ENCODE results near the gene SLC37A2. TPM values are rescaled to one million over a fixed set of nuclear protein-coding genes. Genes with fewer than 3 reads are reported as not detected.

Gene SLC37A2
- total and polyA plus RNA-seq, 2 donors (not counting 3 experiments of a cell fraction or from before 2014, with no cell fraction given), result 1.1 to 1.7 TPM

- H3K9me3 ChIP-seq (replicated peaks; ENCODE audit: control insufficient read depth, insufficient read depth, low read length), result no peaks in the 10 kb centered on the region
- H3K27ac ChIP-seq (ENCODE audit: insufficient read depth, low read depth, low read length), result no peak overlapping the region
- H3K79me2 ChIP-seq (ENCODE audit: control insufficient read depth, insufficient read depth, low read length), result no peaks in the 10 kb centered on the region
- no peaks in the 10 kb centered on the region for H4K20me1 ChIP-seq (replicated peaks; ENCODE audit: control insufficient read depth, extremely low read depth, insufficient read depth, low read length)
- no peak overlapping the region for H3K4me2 ChIP-seq (ENCODE audit: insufficient read depth, low read length)
- H3K9me1 ChIP-seq (replicated peaks; ENCODE audit: control insufficient read depth, extremely low read depth, insufficient read depth, low read length), result no peaks in the 10 kb centered on the region
- H3K36me3 ChIP-seq (ENCODE audit: control insufficient read depth in 2 of 2, extremely low read depth in 1 of 2, insufficient read depth in 2 of 2, low read length in 2 of 2), result no peaks in the 10 kb centered on the region
- no peak overlapping the region for H3K9ac ChIP-seq (replicated peaks; ENCODE audit: extremely low read depth, insufficient read depth, low read length)
- intact Hi-C loops (cut with micrococcal nuclease) (no loop called here), dilution Hi-C loops (cut with MboI; ENCODE audit: extremely low pct_ligation_motif_present, low sequenced_read_pairs) (no loop called here)
- FAIRE-seq (no peak), DNase-seq (ENCODE audit: low read depth, low spot score) (no peak)
- CTCF ChIA-PET, result interaction anchor here (1.0 to 1.8 kb wide), 2 partner anchors 12 to 22 kb away, joined by 4 to 6 read pairs; no protein-coding TSS in a partner anchor
- POLR2A ChIA-PET, result no interaction called here
- H3K27me3 ChIP-seq (ENCODE audit: control insufficient read depth in 2 of 2, insufficient read depth in 2 of 2, low read length in 2 of 2), result no peaks in the 10 kb centered on the region
- no TSS peak for BruUV-seq (replicated peaks)
- no peak for TF ChIP-seq POLR2A (IDR thresholded peaks at IDR 0.05; ENCODE audit: low read depth, low read length)
- no peak overlapping the region for H3K4me3 ChIP-seq (replicated peaks in 1 of 3; ENCODE audit: insufficient read depth in 1 of 3, low read depth in 1 of 3, low read length in 3 of 3)
- no peak overlapping the region for H2AFZ ChIP-seq (ENCODE audit: low read depth, low read length)
- peaks cover 8% of the 10 kb centered on the region for H3K4me1 ChIP-seq (ENCODE audit: control insufficient read depth, extremely low read depth, insufficient read depth, low read length)
Measured at GRCh38 chr11:125069008-125069407, 5.9 kb downstream of the SLC37A2 start.

DNA sequence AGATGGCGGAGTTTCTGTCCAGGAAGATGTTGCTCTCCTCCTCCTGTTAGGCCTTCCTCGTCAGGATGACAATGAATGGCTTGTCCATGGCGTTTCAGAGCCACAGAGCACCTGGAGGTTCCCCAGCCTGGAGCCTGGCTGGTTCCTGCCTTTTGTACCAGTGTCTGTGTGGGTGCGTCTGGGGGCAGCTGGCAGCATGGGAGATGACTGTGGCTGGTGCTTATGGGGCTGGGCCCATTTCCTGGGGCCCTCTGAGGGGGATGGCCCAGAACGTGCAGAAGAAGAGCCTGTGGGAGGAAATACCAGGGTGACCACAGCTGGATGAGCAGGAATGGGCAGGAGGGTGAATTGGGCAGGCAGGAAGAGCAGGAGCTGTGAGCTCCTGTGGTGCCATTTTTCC, 6.7 kb downstream of the SLC37A2 start:
- no TSS peak for BruUV-seq (replicated peaks)
- H3K36me3 ChIP-seq (ENCODE audit: control insufficient read depth in 2 of 2, extremely low read depth in 1 of 2, insufficient read depth in 2 of 2, low read length in 2 of 2), result no peaks in the 10 kb centered on the region
- dilution Hi-C loops (cut with MboI; ENCODE audit: extremely low pct_ligation_motif_present, low sequenced_read_pairs), result no loop called here
- H4K20me1 ChIP-seq (replicated peaks; ENCODE audit: control insufficient read depth, extremely low read depth, insufficient read depth, low read length), result no peaks in the 10 kb centered on the region
- peaks cover 8% of the 10 kb centered on the region for H3K4me1 ChIP-seq (ENCODE audit: control insufficient read depth, extremely low read depth, insufficient read depth, low read length)
- no peak overlapping the region for H3K27ac ChIP-seq (ENCODE audit: insufficient read depth, low read depth, low read length)
- H3K9me3 ChIP-seq (replicated peaks; ENCODE audit: control insufficient read depth, insufficient read depth, low read length), result no peaks in the 10 kb centered on the region
- no peaks in the 10 kb centered on the region for H3K79me2 ChIP-seq (ENCODE audit: control insufficient read depth, insufficient read depth, low read length)
- POLR2A ChIA-PET, result no interaction called here
- H3K4me3 ChIP-seq (replicated peaks in 1 of 3; ENCODE audit: insufficient read depth in 1 of 3, low read depth in 1 of 3, low read length in 3 of 3), result no peak overlapping the region
- intact Hi-C loops (cut with micrococcal nuclease), result no loop called here
- CTCF ChIA-PET, result interaction anchor here (1.0 to 1.8 kb wide), 5 partner anchors 12 to 276 kb away, joined by 3 to 6 read pairs (median 4); partner anchors contain the start of gene TMEM218
- TF ChIP-seq POLR2AphosphoS5 (IDR thresholded peaks at IDR 0.05; ENCODE audit: insufficient read depth, low read depth, low read length) (no peak), EZH2 (IDR thresholded peaks at IDR 0.05; ENCODE audit: borderline replicate concordance, low read depth, low read length, severe bottlenecking) (no peak), JUN (IDR thresholded peaks at IDR 0.05; ENCODE audit: borderline replicate concordance, insufficient read depth, insufficient read length, low read depth) (no peak), GATA2 (IDR thresholded peaks at IDR 0.05; ENCODE audit: insufficient read depth, insufficient read length, low read depth, low read length) (no peak), POLR2A (IDR thresholded peaks at IDR 0.05; ENCODE audit: low read depth, low read length) (no peak), FOS (IDR thresholded peaks at IDR 0.05; ENCODE audit: borderline replicate concordance, insufficient read depth, low read length) (no peak), MYC (IDR thresholded peaks at IDR 0.05; ENCODE audit: low read depth, low read length) (no peak), CTCF (IDR thresholded peaks at IDR 0.05; ENCODE audit: extremely low read depth in 1 of 2, insufficient read depth in 1 of 2, low read depth in 1 of 2, low read length in 2 of 2) (no peak)
- no peak overlapping the region for H2AFZ ChIP-seq (ENCODE audit: low read depth, low read length)
- no peaks in the 10 kb centered on the region for H3K27me3 ChIP-seq (ENCODE audit: control insufficient read depth in 2 of 2, insufficient read depth in 2 of 2, low read length in 2 of 2)
- no peak for FAIRE-seq
- H3K9me1 ChIP-seq (replicated peaks; ENCODE audit: control insufficient read depth, extremely low read depth, insufficient read depth, low read length), result no peaks in the 10 kb centered on the region
- no peak overlapping the region for H3K9ac ChIP-seq (replicated peaks; ENCODE audit: extremely low read depth, insufficient read depth, low read length)
- no peak overlapping the region for H3K4me2 ChIP-seq (ENCODE audit: insufficient read depth, low read length)
- no peak for DNase-seq (ENCODE audit: low read depth, low spot score)

Data from endothelial cell of umbilical vein (primary cell).